H1 (cell line): ENCODE measurements around the gene GPR37. TPM values are rescaled to one million over a fixed set of nuclear protein-coding genes. Genes with fewer than 3 reads are reported as not detected.

Experiments
- CTCF ChIA-PET: fragments of 300-600 bp; sonication (Branson Sonifier 250); formaldehyde crosslinking; loops from one replicate; lab custom pipeline; 2021; ENCODE audit not compliant: partially characterized antibody; lab: Charles Lee
- POLR2A ChIA-PET: fragments of 300-600 bp; sonication (Branson Sonifier 250); formaldehyde crosslinking; loops from one replicate; lab custom pipeline; 2021; ENCODE audit warnings: inconsistent platforms; ENCODE audit not compliant: partially characterized antibody; lab: Charles Lee
- DNase-seq, 2 experiments: peaks; one replicate each; pipeline versions ENCODE4 v3.0.0 to v3.0.0-alpha.2; 2010 to 2022; ENCODE audit warnings: low spot score in 2 of 2, low read depth in 1 of 2, mixed read lengths in 1 of 2
- FAIRE-seq: peaks from 2 replicates; lab custom pipeline; 2011; peaks lifted over from hg19 to GRCh38; lab: Jason Lieb, UNC
- H2AFZ ChIP-seq: 2 replicates; pipeline ENCODE4 v1.8.1; 2012; ENCODE audit warnings: low read length, inconsistent platforms
- H2AK5ac ChIP-seq: 2 replicates; pipeline ENCODE4 v1.6.1; 2013; ENCODE audit warnings: low read depth, low read length
- H2BK120ac ChIP-seq: replicated peaks from 2 replicates; pipeline ENCODE3; 2013; ENCODE audit warnings: low read depth, low read length, inconsistent platforms
- H2BK12ac ChIP-seq: 2 replicates; pipeline ENCODE4 v1.6.1; 2013; ENCODE audit warnings: low read depth, low read length
- H2BK15ac ChIP-seq: 2 replicates; pipeline ENCODE4 v1.6.1; 2013; ENCODE audit warnings: low read length
- H2BK20ac ChIP-seq: 2 replicates; pipeline ENCODE4 v1.6.1; 2013; ENCODE audit warnings: low read length
- H2BK5ac ChIP-seq: 2 replicates; pipeline ENCODE4 v1.6.1; 2013; ENCODE audit warnings: low read depth, low read length
- H3K14ac ChIP-seq: 2 replicates; pipeline ENCODE4 v1.6.1; 2013; ENCODE audit warnings: inconsistent platforms; ENCODE audit not compliant: insufficient read length
- H3K18ac ChIP-seq: 2 replicates; pipeline ENCODE4 v1.6.1; 2013; ENCODE audit warnings: low read length; ENCODE audit errors: extremely low read depth
- H3K23ac ChIP-seq: 2 replicates; pipeline ENCODE4 v1.6.1; 2013; ENCODE audit warnings: inconsistent platforms; ENCODE audit not compliant: insufficient read length
- H3K23me2 ChIP-seq: 2 replicates; pipeline ENCODE4 v1.6.1; 2013; ENCODE audit warnings: low read depth, low read length
- H3K27ac ChIP-seq: 2 replicates; pipeline ENCODE4 v1.6.1; 2011; ENCODE audit warnings: low read depth, low read length, inconsistent platforms
- H3K27me3 ChIP-seq, 4 experiments: replicated peaks in 1 of 4; 1 replicate in 1 of 4; 2 replicates in 3 of 4; pipeline versions ENCODE4 v1.6.1 to v1.8.1; 2011 to 2013; ENCODE audit warnings: low read length in 3 of 4, mild to moderate bottlenecking in 3 of 4, inconsistent platforms in 2 of 4, mixed read lengths in 2 of 4, moderate library complexity in 1 of 4; ENCODE audit not compliant: control insufficient read depth in 3 of 4, insufficient read depth in 3 of 4; ENCODE audit errors: extremely low read depth in 1 of 4
- H3K36me3 ChIP-seq, 4 experiments: 2 replicates each; pipeline versions ENCODE4 v1.6.1 to v1.8.1; 2011 to 2013; ENCODE audit warnings: mild to moderate bottlenecking in 4 of 4, low read length in 3 of 4, moderate library complexity in 2 of 4, control low read depth in 1 of 4, inconsistent platforms in 1 of 4; ENCODE audit not compliant: insufficient read depth in 4 of 4, control insufficient read depth in 2 of 4
- H3K4ac ChIP-seq: replicated peaks from 2 replicates; pipeline ENCODE3; 2013; ENCODE audit warnings: low read length, low read depth, mixed read lengths, inconsistent platforms; ENCODE audit not compliant: insufficient read length
- H3K4me1 ChIP-seq, 4 experiments: replicated peaks in 1 of 4; 1 replicate in 1 of 4; 2 replicates in 3 of 4; pipeline versions ENCODE4 v1.6.1 to v1.8.1; 2011 to 2013; ENCODE audit warnings: low read length in 3 of 4, inconsistent platforms in 2 of 4, mixed read lengths in 1 of 4; ENCODE audit not compliant: insufficient read depth in 4 of 4, control insufficient read depth in 3 of 4
- H3K4me2 ChIP-seq, 2 experiments: 2 replicates each; pipeline versions ENCODE4 v1.6.1 to v1.8.1; 2011 to 2013; ENCODE audit warnings: low read depth in 2 of 2, low read length in 2 of 2, control low read depth in 1 of 2, inconsistent platforms in 1 of 2, mild to moderate bottlenecking in 1 of 2; ENCODE audit not compliant: insufficient read depth in 1 of 2
- H3K4me3 ChIP-seq, 4 experiments: fragments of 200-600, 300-600 bp in 1 of 4; sonication (generic), shearing (Covaris generic), sonication (Bioruptor Twin) in 1 of 4; 2 replicates each; pipeline versions ENCODE4 v1.5.1 to v1.8.1; 2011 to 2016; ENCODE audit warnings: low read length in 4 of 4, low read depth in 3 of 4, control low read depth in 2 of 4, inconsistent platforms in 2 of 4, mild to moderate bottlenecking in 2 of 4, mixed read lengths in 1 of 4, moderate library complexity in 1 of 4; ENCODE audit not compliant: insufficient read depth in 2 of 4; ENCODE audit errors: extremely low read depth in 1 of 4
- H3K56ac ChIP-seq: replicated peaks from 2 replicates; pipeline ENCODE3; 2013; ENCODE audit warnings: low read depth, mild to moderate bottlenecking, mixed read lengths, low read length, inconsistent platforms; ENCODE audit not compliant: insufficient read length
- H3K79me1 ChIP-seq: 2 replicates; pipeline ENCODE4 v1.6.1; 2013; ENCODE audit warnings: low read depth, low read length, control low read depth
- H3K79me2 ChIP-seq, 2 experiments: 2 replicates each; pipeline versions ENCODE4 v1.6.1 to v1.8.1; 2012 to 2013; ENCODE audit warnings: low read length in 2 of 2, mild to moderate bottlenecking in 2 of 2, inconsistent platforms in 1 of 2; ENCODE audit not compliant: insufficient read depth in 2 of 2, control insufficient read depth in 1 of 2
- H3K9ac ChIP-seq, 4 experiments: replicated peaks in 1 of 4; 1 replicate in 1 of 4; 2 replicates in 3 of 4; pipeline versions ENCODE4 v1.6.1 to v1.8.1; 2011 to 2013; ENCODE audit warnings: low read depth in 3 of 4, low read length in 3 of 4, control low read depth in 2 of 4, mild to moderate bottlenecking in 2 of 4, moderate library complexity in 2 of 4, inconsistent platforms in 1 of 4; ENCODE audit errors: extremely low read depth in 1 of 4
- H3K9me3 ChIP-seq, 2 experiments: 2 replicates each; pipeline versions ENCODE4 v1.6.1 to v1.8.1; 2012 to 2013; ENCODE audit warnings: mild to moderate bottlenecking in 2 of 2, moderate library complexity in 2 of 2, control low read depth in 1 of 2, inconsistent platforms in 1 of 2, low read depth in 1 of 2, low read length in 1 of 2, mixed read lengths in 1 of 2; ENCODE audit not compliant: insufficient read depth in 2 of 2
- H4K20me1 ChIP-seq, 2 experiments: replicated peaks in 1 of 2; 2 replicates each; pipeline versions ENCODE3 to v1.8.1; 2011 to 2013; ENCODE audit warnings: inconsistent platforms in 2 of 2, low read length in 2 of 2, mild to moderate bottlenecking in 1 of 2; ENCODE audit not compliant: insufficient read depth in 2 of 2, control insufficient read depth in 1 of 2
- H4K5ac ChIP-seq: 2 replicates; pipeline ENCODE4 v1.6.1; 2013; ENCODE audit warnings: low read length, low read depth, mixed read lengths, inconsistent platforms; ENCODE audit not compliant: insufficient read length
- H4K8ac ChIP-seq: 2 replicates; pipeline ENCODE4 v1.8.0; 2013; ENCODE audit warnings: mild to moderate bottlenecking, moderate library complexity, low read length, inconsistent platforms; ENCODE audit not compliant: insufficient read depth; ENCODE audit errors: extremely low read depth
- H4K91ac ChIP-seq: replicated peaks from 2 replicates; pipeline ENCODE3; 2013; ENCODE audit warnings: low read length, mixed read lengths, inconsistent platforms; ENCODE audit not compliant: insufficient read length
- ATF3 ChIP-seq: IDR thresholded peaks from 2 replicates; pipeline ENCODE4 v1.6.1; 2011; ENCODE audit warnings: low read depth, mild to moderate bottlenecking, low read length; ENCODE audit not compliant: insufficient read depth
- BRCA1 ChIP-seq: IDR thresholded peaks from 2 replicates; pipeline ENCODE4 v1.6.1; 2012; ENCODE audit warnings: low read depth, low read length, improper control_type of control experiment
- CBX5 ChIP-seq: fragments of 300-800, 300-1000 bp; sonication (generic); IDR thresholded peaks from 2 replicates; pipeline ENCODE4 v1.7.1; 2016; ENCODE audit warnings: antibody characterized with exemption, low read length, low read depth
- WGBS, 2 experiments: shearing (Covaris generic) in 1 of 2; methylation state at CpG; one replicate each; pipeline versions ENCODE4 v1.1.6 to v1.1.7; 2013 to 2015; ENCODE audit warnings: low lambda C conversion rate in 2 of 2, mixed read lengths in 2 of 2, inconsistent platforms in 1 of 2, low coverage in 1 of 2, missing lambda C conversion rate in 1 of 2; ENCODE audit not compliant: insufficient replicate concordance in 2 of 2, insufficient coverage in 1 of 2, insufficient read length in 1 of 2; ENCODE audit errors: extremely low coverage in 1 of 2, missing lambda C conversion rate in 1 of 2; 5-methylcytosine and 5-hydroxymethylcytosine counted together
- polyA plus RNA-seq, 7 experiments: library from polyadenylated mRNA; depleted of rRNA in 3 of 7; stranded (reverse) in 5 of 7; unstranded in 2 of 7; fragments of >200 nt in 5 of 7; fragments of 200-250 nt in 2 of 7; gene quantifications; 1 replicate in 5 of 7; 2 replicates in 1 of 7; 4 replicates in 1 of 7; pipeline versions ENCODE4 v1.2.1 to v1.2.3, GENCODE V29; 2011 to 2013; ENCODE audit warnings: missing spikeins in 2 of 7, mixed read lengths in 2 of 7
- total RNA-seq: library from RNA; stranded (reverse); fragmentation: NEBNext Ultra II Directional; extraction: Animal tissue kit (Norgen Biotek cat#: 25700); gene quantifications from 2 replicates; pipeline ENCODE4 v1.2.1, GENCODE V29; 2021

Gene GPR37
- total and polyA plus RNA-seq, 2 of the 8 experiments (the other 6 are each of a cell fraction or from before 2014, with no cell fraction given) = 1.5 to 17.4 TPM

DNA sequence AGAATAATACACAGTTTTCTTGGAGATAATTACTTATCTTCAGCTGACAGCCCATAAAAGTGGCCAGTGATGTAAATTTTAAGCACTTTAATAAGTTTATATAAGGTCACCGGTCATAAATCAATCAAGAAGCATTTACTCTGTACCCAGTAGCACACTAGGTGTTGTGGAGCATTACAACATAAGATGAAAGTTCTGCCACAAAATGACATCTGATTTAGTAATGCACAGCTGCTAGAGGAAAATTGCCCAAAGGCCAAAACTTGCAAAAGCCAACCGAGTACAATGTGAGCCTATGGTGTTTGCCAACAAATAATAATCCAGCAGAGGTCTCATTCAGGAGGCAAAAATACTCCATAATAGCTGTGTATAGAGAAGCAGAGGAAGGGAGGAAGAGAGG is 63.6 kb downstream of the GPR37 start:
- Histone ChIP-seq H3K4me2 (no peak overlapping the region), H4K8ac (no peak overlapping the region), H3K23me2 (no peaks in the 10 kb centered on the region), H3K18ac (no peak overlapping the region), H2BK15ac (no peak overlapping the region), H2AFZ (no peak overlapping the region), H3K9ac (no peak overlapping the region), H2BK120ac (no peak overlapping the region), H3K79me1 (no peaks in the 10 kb centered on the region), H3K14ac (no peak overlapping the region), H3K9me3 (no peaks in the 10 kb centered on the region), H2BK20ac (no peak overlapping the region), H3K36me3 (no peaks in the 10 kb centered on the region), H4K5ac (no peak overlapping the region), H3K23ac (no peak overlapping the region), H3K4me3 (no peak overlapping the region), H3K27me3 (no peaks in the 10 kb centered on the region), H2BK12ac (no peak overlapping the region), H2BK5ac (no peak overlapping the region), H4K91ac (no peak overlapping the region), H4K20me1 (no peaks in the 10 kb centered on the region), H3K56ac (no peak overlapping the region), H3K27ac (no peak overlapping the region), H3K79me2 (no peaks in the 10 kb centered on the region), H3K4me1 (no peaks in the 10 kb centered on the region), H3K4ac (no peak overlapping the region), H2AK5ac (no peak overlapping the region)
- ChIA-PET POLR2A (no interaction called here), CTCF (interaction anchor here (0.8 to 1.5 kb wide), 5 partner anchors 10 to 552 kb away, joined by 3 to 4 read pairs (median 3); no protein-coding TSS in a partner anchor)
- FAIRE-seq (no peak), DNase-seq (no peak)
- no peak for TF ChIP-seq BRCA1
- no peak for TF ChIP-seq ATF3
- TF ChIP-seq CBX5 = no peak
- WGBS, 2 experiments = 94% methylated on average over 2 of the region's 2 CpGs; no CpG with 5 or more reads in 1 of the 2 experiments
